ENCODE data around the gene GPR37.

GRCh38 chr7:124747072-124747471, 18.5 kb downstream of the GPR37 start:
- no peak for TF ChIP-seq CTCF (IDR thresholded peaks at IDR 0.05)
- no peak for TF ChIP-seq RAD21 (conservative IDR thresholded peaks at IDR 0.05 in 1 of 2, IDR thresholded peaks at IDR 0.05 in 1 of 2)
- TF ChIP-seq MAX (IDR thresholded peaks at IDR 0.05), result no peak
- TF ChIP-seq RFX5 (IDR thresholded peaks at IDR 0.05), result no peak
- no peak for TF ChIP-seq PHF8 (IDR thresholded peaks at IDR 0.05; ENCODE audit: borderline replicate concordance, low read depth)
